HL-60 (cell line): Measurements from ENCODE around the gene AADAT.

Experiments used
- DNase-seq, 2 experiments: peaks; one replicate each; pipeline ENCODE4 v3.0.0-alpha.2; 2010 to 2020; ENCODE audit warnings: low read depth in 1 of 2, low spot score in 1 of 2
- H3K27ac ChIP-seq: fragments of 250-450 bp; sonication (Bioruptor Pico); replicated peaks from 2 replicates; pipeline ENCODE4 v1.5.1; 2020; ENCODE audit warnings: mild to moderate bottlenecking, moderate library complexity
- H3K27me3 ChIP-seq: fragments of 250-450 bp; sonication (Bioruptor Pico); 2 replicates; pipeline ENCODE4 v1.5.1; 2021; ENCODE audit warnings: mild to moderate bottlenecking, moderate library complexity; ENCODE audit not compliant: insufficient read depth, poor library complexity, severe bottlenecking
- H3K4me3 ChIP-seq: replicated peaks from 2 replicates; pipeline ENCODE4 v1.5.1; 2011; ENCODE audit warnings: mild to moderate bottlenecking, control low read depth, low read length; ENCODE audit not compliant: insufficient read depth
- CTCF ChIP-seq: IDR thresholded peaks from one replicate; pipeline ENCODE4 v1.5.1; 2011; ENCODE audit warnings: low read length, control low read depth, inconsistent platforms; ENCODE audit not compliant: insufficient read depth
- GABPA ChIP-seq: IDR thresholded peaks from 2 replicates; pipeline ENCODE4 v1.6.1; 2012; ENCODE audit warnings: low read depth
- POLR2AphosphoS5 ChIP-seq: IDR thresholded peaks from 2 replicates; pipeline ENCODE4 v1.6.1; 2012; ENCODE audit warnings: low read depth
- REST ChIP-seq: IDR thresholded peaks from 2 replicates; pipeline ENCODE4 v1.6.1; 2012; ENCODE audit warnings: low read depth; ENCODE audit not compliant: insufficient replicate concordance
- SPI1 ChIP-seq: IDR thresholded peaks from 2 replicates; pipeline ENCODE4 v1.6.1; 2012; ENCODE audit warnings: low read depth, mild to moderate bottlenecking, borderline replicate concordance

Gene AADAT

GRCh38 chr4:170015285-170015684 lies 74.5 kb downstream of the AADAT start:
- no peak overlapping the region for H3K27ac ChIP-seq
- no peak overlapping the region for H3K4me3 ChIP-seq
- no peak for TF ChIP-seq REST
- TF ChIP-seq SPI1, result no peak
- no peak for TF ChIP-seq GABPA
- no peak for TF ChIP-seq POLR2AphosphoS5
- H3K27me3 ChIP-seq, result no peaks in the 10 kb centered on the region
- DNase-seq, result no peak

DNA sequence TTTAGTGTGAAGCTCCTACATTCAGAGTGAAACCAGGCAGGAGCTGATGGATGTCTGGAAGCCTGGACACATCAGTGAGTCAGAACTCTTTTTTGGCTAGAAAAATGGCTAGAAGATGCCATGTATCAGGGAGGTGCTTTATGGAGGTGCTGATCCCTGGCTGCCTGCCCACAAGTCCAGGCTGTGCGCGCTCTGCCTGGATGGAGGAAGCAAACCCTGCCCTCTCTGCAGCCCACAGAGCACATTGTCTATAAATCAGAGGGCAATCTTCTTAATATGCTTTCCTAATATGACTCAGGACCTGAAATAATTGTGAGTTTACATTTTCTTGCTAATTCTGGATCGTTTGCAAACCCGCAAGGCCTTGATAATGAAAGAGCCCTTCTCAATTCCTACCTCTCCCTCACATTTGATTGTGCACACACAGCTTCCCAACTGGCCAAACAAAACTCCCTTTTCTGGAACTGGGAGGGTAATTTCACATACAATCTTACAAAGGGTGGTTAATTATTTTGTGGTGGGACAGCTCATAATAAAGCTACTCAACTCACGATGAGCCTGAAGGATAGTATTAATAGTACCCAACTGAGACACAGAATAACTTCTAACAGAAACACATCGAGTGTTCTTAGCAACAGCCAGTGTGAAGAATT lies 75.3 kb downstream of the AADAT start:
- no peak overlapping the region for H3K4me3 ChIP-seq
- no peak overlapping the region for H3K27ac ChIP-seq
- no peak for TF ChIP-seq GABPA
- TF ChIP-seq SPI1, result no peak
- TF ChIP-seq POLR2AphosphoS5, result no peak
- TF ChIP-seq REST, result no peak
- no peak for TF ChIP-seq CTCF
- no peaks in the 10 kb centered on the region for H3K27me3 ChIP-seq
- no peak for DNase-seq

- Histone ChIP-seq H3K27me3 (no peaks in the 10 kb centered on the region), H3K27ac (no peak overlapping the region), H3K4me3 (no peak overlapping the region)
- TF ChIP-seq GABPA, result no peak
- TF ChIP-seq POLR2AphosphoS5, result no peak
- no peak for TF ChIP-seq SPI1
- no peak for TF ChIP-seq REST
- no peak for TF ChIP-seq CTCF
- DNase-seq, result no peak
Observed at GRCh38 chr4:170012629-170012958, 77.2 kb downstream of the AADAT start.
